ENCODE measurements around the gene NLGN4X.

DNA sequence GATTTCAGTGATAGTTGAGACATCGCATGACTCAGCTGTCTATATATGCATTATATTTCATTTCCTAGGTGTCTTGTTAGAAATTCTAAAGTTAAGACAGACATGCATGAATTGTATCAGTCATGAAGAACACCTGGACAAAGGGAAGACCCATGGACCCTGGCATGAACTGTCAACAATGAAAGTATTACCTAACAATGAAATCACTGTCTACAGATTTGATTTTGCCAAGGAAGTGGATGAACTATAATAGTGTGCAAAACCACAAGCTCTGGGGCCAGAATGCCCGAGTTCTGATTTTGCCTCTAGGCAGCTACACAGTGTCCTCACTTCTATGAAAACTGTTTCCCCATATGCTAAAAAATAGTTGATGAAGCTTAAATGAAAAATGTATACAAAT, 386.1 kb downstream of the NLGN4X start:
- TF ChIP-seq CTCF (IDR thresholded peaks at IDR 0.05; ENCODE audit: insufficient read depth, low read length) (no peak), SPI1 (IDR thresholded peaks at IDR 0.05; ENCODE audit: borderline replicate concordance, low read depth) (no peak), POLR2AphosphoS5 (IDR thresholded peaks at IDR 0.05; ENCODE audit: low read depth) (no peak), GABPA (IDR thresholded peaks at IDR 0.05; ENCODE audit: low read depth) (no peak)
